Esophagus muscularis mucosa (tissue), 4 donors: ENCODE results near the gene JAKMIP3. TPM values are rescaled to one million over a fixed set of nuclear protein-coding genes. Genes with fewer than 3 reads are reported as not detected.

Source experiments
- DNase-seq: peaks from one replicate; pipeline ENCODE4 v3.0.0-alpha.2; 2017; ENCODE audit errors: extremely low spot score
- H3K27ac ChIP-seq, 4 donors: fragments of 200-600 bp; sonication (generic); replicated peaks in 1 of 4; 1 replicate in 3 of 4; 2 replicates in 1 of 4; pipeline ENCODE4 v1.5.1; 2016 to 2019; ENCODE audit warnings: mild to moderate bottlenecking in 1 of 4
- H3K27me3 ChIP-seq, 4 donors: fragments of 200-600 bp; sonication (generic); one replicate each; pipeline versions ENCODE4 v1.5.1 to v1.6.0; 2016 to 2019
- H3K36me3 ChIP-seq, 4 donors: fragments of 200-600 bp; sonication (generic); one replicate each; pipeline ENCODE4 v1.5.1; 2016 to 2019
- H3K4me1 ChIP-seq, 4 donors: fragments of 200-600 bp; sonication (generic); one replicate each; pipeline ENCODE4 v1.5.1; 2016 to 2019
- H3K4me3 ChIP-seq, 4 donors: fragments of 200-600 bp; sonication (generic); 1 replicate in 2 of 4; 2 replicates in 2 of 4; pipeline ENCODE4 v1.5.1; 2016 to 2019; ENCODE audit warnings: mild to moderate bottlenecking in 4 of 4, moderate library complexity in 1 of 4
- H3K9me3 ChIP-seq, 4 donors: fragments of 200-600 bp; sonication (generic); 1 replicate in 3 of 4; 2 replicates in 1 of 4; pipeline ENCODE4 v1.5.1; 2016 to 2019
- CTCF ChIP-seq, 3 experiments: fragments of 200-600 bp in 2 of 3; fragments of 450-650 bp in 1 of 3; sonication (generic) in 2 of 3; IDR thresholded peaks; one replicate each; pipeline ENCODE4 v1.5.1; 2017 to 2019; ENCODE audit warnings: antibody characterized with exemption in 3 of 3, mild to moderate bottlenecking in 2 of 3, moderate library complexity in 1 of 3
- EP300 ChIP-seq: sonication (generic); formaldehyde crosslinking; IDR thresholded peaks from one replicate; pipeline ENCODE4 v1.6.1; 2017; ENCODE audit warnings: antibody characterized with exemption
- POLR2A ChIP-seq: fragments of 450-650 bp; IDR thresholded peaks from one replicate; pipeline ENCODE4 v1.6.1; 2017; ENCODE audit warnings: antibody characterized with exemption, moderate library complexity, mild to moderate bottlenecking, low read depth
- POLR2AphosphoS5 ChIP-seq, 2 donors: sonication (generic); formaldehyde crosslinking; IDR thresholded peaks; one replicate each; pipeline ENCODE4 v1.6.1; 2017; ENCODE audit warnings: antibody characterized with exemption in 2 of 2
- WGBS: methylation state at CpG from one replicate; pipeline ENCODE4 v1.1.5; 2018; 5-methylcytosine and 5-hydroxymethylcytosine counted together
- intact Hi-C: fragments of 100-400 bp; cut with DNase I; formaldehyde crosslinking; loops from one replicate; pipeline ENCODE4 v1.15.1; 2023
- total RNA-seq, 4 donors: library from RNA; depleted of rRNA; stranded (reverse); fragments of >200 nt; gene quantifications; one replicate each; pipeline versions ENCODE4 v1.1.0 to v1.2.1, GENCODE V29; 2016

The JAKMIP3 gene
- total RNA-seq, 4 donors from 2014 or later: 0.66 to 1.6 (median 0.97) TPM

GRCh38 chr10:132068431-132069121 lies 2.8 kb downstream of the JAKMIP3 start:
- intact Hi-C loops: no loop called here
- no peak for TF ChIP-seq POLR2A
- no peak for TF ChIP-seq CTCF (IDR thresholded peaks at IDR 0.05)
- no peak for TF ChIP-seq POLR2AphosphoS5 (IDR thresholded peaks at IDR 0.05)
- TF ChIP-seq EP300: no peak
- 89% methylated on average over 11 of the region's 13 CpGs for WGBS
- peaks cover 18 to 32% (median 23%) of the 10 kb centered on the region in 4 donors for H3K4me1 ChIP-seq
- no peaks in the 10 kb centered on the region for H3K27me3 ChIP-seq
- no peak overlapping the region for H3K4me3 ChIP-seq
- no peaks in the 10 kb centered on the region for H3K36me3 ChIP-seq
- no peak for DNase-seq
- no peak overlapping the region for H3K27ac ChIP-seq
- peaks cover 0 to 9% (median 3%) of the 10 kb centered on the region in 4 donors for H3K9me3 ChIP-seq

DNA sequence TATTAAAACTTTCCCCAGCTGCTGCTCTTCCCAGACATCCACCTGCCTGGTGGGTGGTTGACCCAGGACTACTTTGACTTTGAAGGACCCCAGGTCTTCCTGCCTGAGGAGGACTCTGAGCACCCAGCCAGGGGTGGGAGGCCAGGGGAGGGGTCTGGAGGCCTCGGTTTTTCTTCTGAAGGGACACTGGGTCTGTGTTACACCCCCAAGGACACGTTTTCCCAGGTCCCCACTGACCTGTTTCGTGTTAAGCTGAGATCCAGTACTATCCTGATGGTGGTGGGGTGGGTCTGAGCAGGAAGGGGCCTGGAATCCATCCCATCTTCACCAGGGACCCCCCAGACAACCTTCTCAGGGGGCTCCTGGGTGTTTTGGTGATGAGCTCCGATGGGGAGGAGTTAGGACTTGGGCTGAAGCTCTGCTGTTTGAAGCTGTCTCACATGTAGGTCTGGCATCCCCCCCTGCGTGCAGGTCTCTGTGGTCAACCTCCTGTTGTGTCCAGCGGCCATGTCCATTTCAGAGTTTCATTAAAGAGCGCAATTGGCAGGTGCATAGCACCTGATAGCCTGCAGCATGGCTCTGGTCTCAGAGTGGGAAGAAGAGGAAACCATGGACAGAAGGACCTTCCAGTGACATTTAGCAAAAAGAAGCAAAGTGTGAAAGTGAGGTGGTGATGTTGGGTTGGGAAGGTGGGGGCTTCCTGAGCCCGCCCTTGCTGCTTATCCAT lies 3.5 kb downstream of the JAKMIP3 start:
- TF ChIP-seq CTCF (IDR thresholded peaks at IDR 0.05): no peak
- no peak for TF ChIP-seq EP300
- TF ChIP-seq POLR2A: no peak
- no peak for TF ChIP-seq POLR2AphosphoS5 (IDR thresholded peaks at IDR 0.05)
- peaks cover 0 to 9% (median 3%) of the 10 kb centered on the region in 4 donors for H3K9me3 ChIP-seq
- 86% methylated on average over 7 of the region's 8 CpGs for WGBS
- H3K4me1 ChIP-seq: peaks cover 18 to 32% (median 23%) of the 10 kb centered on the region in 4 donors
- intact Hi-C loops: no loop called here
- peak; percentile 74 for DNase-seq
- no peaks in the 10 kb centered on the region for H3K27me3 ChIP-seq
- H3K27ac ChIP-seq: no peak overlapping the region
- H3K36me3 ChIP-seq: no peaks in the 10 kb centered on the region
- H3K4me3 ChIP-seq: no peak overlapping the region

- intact Hi-C loops: no loop called here
- no peak for DNase-seq
- 82% methylated on average over 7 of the region's 7 CpGs for WGBS
Measured at GRCh38 chr10:132069849-132070182, 4.1 kb downstream of the JAKMIP3 start.

DNA sequence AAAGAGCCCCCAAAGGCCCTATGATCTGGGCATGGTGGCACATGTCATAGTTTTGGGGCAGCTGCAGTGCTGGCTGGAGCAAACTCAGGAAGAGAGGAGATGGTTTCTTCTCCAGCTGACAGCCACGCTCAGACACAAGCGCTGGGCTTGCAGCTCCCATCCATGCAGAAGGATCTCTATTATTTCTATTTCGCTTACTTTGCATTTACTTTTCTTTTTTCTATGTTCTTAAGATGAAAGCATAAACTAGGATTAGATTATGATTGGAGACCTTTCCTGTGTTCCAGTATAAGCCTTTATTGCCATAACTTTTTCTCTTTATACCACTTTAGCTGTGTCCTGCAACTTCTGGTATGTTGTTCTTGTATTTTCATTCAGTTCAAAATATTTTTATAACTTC lies 5.0 kb downstream of the JAKMIP3 start:
- DNase-seq: no peak
- no peak overlapping the region for H3K27ac ChIP-seq
- peaks cover 10 to 21% (median 13%) of the 10 kb centered on the region in 4 donors for H3K4me1 ChIP-seq
- no peaks in the 10 kb centered on the region for H3K36me3 ChIP-seq
- intact Hi-C loops: no loop called here
- peaks cover 0 to 17% (median 3%) of the 10 kb centered on the region in 4 donors for H3K9me3 ChIP-seq
- H3K27me3 ChIP-seq: no peaks in the 10 kb centered on the region
- WGBS: 71% methylated on average over 3 of the region's 3 CpGs
- TF ChIP-seq CTCF (IDR thresholded peaks at IDR 0.05) (no peak), POLR2A (no peak), POLR2AphosphoS5 (IDR thresholded peaks at IDR 0.05) (no peak), EP300 (no peak)
- H3K4me3 ChIP-seq: no peak overlapping the region

More at GRCh38 chr10:132069849-132070182, 4.1 kb downstream of the JAKMIP3 start:
- TF ChIP-seq CTCF (IDR thresholded peaks at IDR 0.05): no peak
- no peak for TF ChIP-seq EP300
- no peak for TF ChIP-seq POLR2A
- TF ChIP-seq POLR2AphosphoS5 (IDR thresholded peaks at IDR 0.05): no peak
- Histone ChIP-seq H3K27ac (no peak overlapping the region), H3K36me3 (no peaks in the 10 kb centered on the region), H3K4me3 (no peak overlapping the region), H3K9me3 (peaks cover 0 to 14% (median 3%) of the 10 kb centered on the region in 4 donors), H3K4me1 (peaks cover 17 to 29% (median 21%) of the 10 kb centered on the region in 4 donors), H3K27me3 (no peaks in the 10 kb centered on the region)
